ENCODE measurements around the gene DBF4B. TPM values are rescaled to one million over a fixed set of nuclear protein-coding genes. Genes with fewer than 3 reads are reported as not detected.

The DBF4B gene
- total and polyA plus RNA-seq, 2 of the 13 experiments (the other 11 are each of a cell fraction or from before 2014, with no cell fraction given): 11.7 to 13.2 TPM

DNA sequence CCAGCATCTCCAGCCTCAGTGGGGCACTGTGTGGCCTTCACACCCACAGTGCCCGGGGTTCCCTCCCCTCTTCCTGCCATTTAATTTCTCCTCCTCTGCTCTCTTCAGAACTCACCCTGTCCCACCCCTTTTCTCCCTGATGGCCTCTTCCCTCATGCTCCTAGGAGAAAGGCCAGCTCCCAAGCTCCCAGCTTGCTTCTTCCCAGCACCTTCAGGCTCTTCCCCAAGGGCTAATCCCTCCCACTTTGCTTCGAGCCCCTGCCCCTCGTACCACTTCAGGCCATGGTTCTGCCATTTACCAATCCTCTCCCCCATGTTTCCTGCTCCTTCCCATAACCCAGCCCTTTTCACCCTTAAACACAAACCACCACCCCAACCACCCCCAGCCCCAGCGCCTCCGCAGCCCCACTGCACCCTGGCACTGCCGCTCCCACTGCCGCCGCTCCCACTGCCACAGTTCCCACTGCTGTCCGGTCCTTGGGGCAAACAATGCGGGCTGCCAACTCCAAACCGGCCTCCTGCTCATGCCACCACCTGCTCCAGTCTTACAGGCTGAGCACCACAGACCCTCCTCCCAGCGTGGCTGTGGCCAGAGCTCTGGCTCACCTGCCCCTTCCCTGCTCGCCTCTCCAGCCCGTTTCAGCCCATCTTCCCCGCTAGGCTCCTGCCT lies 78.9 kb downstream of the DBF4B start:
- Histone ChIP-seq H4K20me1 (ENCODE audit: insufficient read depth, low read length) (no peaks in the 10 kb centered on the region), H3K36me3 (replicated peaks in 1 of 2; ENCODE audit: control insufficient read depth in 1 of 2, insufficient read depth in 2 of 2, low read length in 2 of 2) (no peaks in the 10 kb centered on the region), H2AFZ (ENCODE audit: low read length) (no peak overlapping the region), H3K9ac (ENCODE audit: insufficient read depth, low read depth, low read length) (no peak overlapping the region), H3K27me3 (ENCODE audit: control insufficient read depth in 1 of 2, insufficient read depth in 2 of 2, low read length in 2 of 2) (peaks cover 7 to 44% of the 10 kb centered on the region in 2 experiments; a peak in 4 of 5 replicates), H3K4me2 (ENCODE audit: low read depth, low read length) (no peak overlapping the region), H3K9me3 (ENCODE audit: low read length) (no peaks in the 10 kb centered on the region), H3K27ac (ENCODE audit: extremely low read length, insufficient read depth, low read length) (no peak overlapping the region), H3K4me3 (replicated peaks in 1 of 3; ENCODE audit: insufficient read depth in 1 of 3, low read depth in 2 of 3, low read length in 3 of 3) (no peak overlapping the region), H3K4me1 (ENCODE audit: insufficient read depth, low read length) (peaks cover 7% of the 10 kb centered on the region; the same call in 1 of the 2 replicates), H3K79me2 (ENCODE audit: insufficient read depth, low read length) (no peaks in the 10 kb centered on the region)
- ChIA-PET CTCF (ENCODE audit: low intra/inter-chr PET ratio, low total read pairs) (no interaction called here), POLR2A (no interaction called here)
- DNase-seq (ENCODE audit: low spot score) (no peak), ATAC-seq (no peak), FAIRE-seq (no peak)
- intact Hi-C loops (cut with micrococcal nuclease; ENCODE audit: unreplicated experiment): no loop called here
- in situ Hi-C loops (cut with HindIII; ENCODE audit: extremely low pct_ligation_motif_present, low pct_unique_long_range_greater_than_20kb): loop anchor here (25.0 kb wide), 1 partner anchor 225 kb away; no protein-coding TSS in a partner anchor
- 44% methylated on average over 15 of the region's 15 CpGs for WGBS (ENCODE audit: low lambda C conversion rate)
- no TSS peak for BruUV-seq (replicated peaks)
- TF ChIP-seq ZNF407 (CRISPR knock-in tag; IDR thresholded peaks at IDR 0.05; ENCODE audit: not compliant biosample characterization) (no peak), HIVEP1 (CRISPR knock-in tag; IDR thresholded peaks at IDR 0.05) (no peak), ZKSCAN5 (CRISPR knock-in tag; IDR thresholded peaks at IDR 0.05) (no peak), ZNF276 (CRISPR knock-in tag; IDR thresholded peaks at IDR 0.05; ENCODE audit: low read depth) (no peak), NRL (CRISPR knock-in tag; IDR thresholded peaks at IDR 0.05; ENCODE audit: borderline replicate concordance) (no peak), CSRNP1 (CRISPR knock-in tag; IDR thresholded peaks at IDR 0.05) (no peak), ZNF577 (CRISPR knock-in tag; IDR thresholded peaks at IDR 0.05; ENCODE audit: borderline replicate concordance, low read depth) (no peak), ZNF720 (CRISPR knock-in tag; IDR thresholded peaks at IDR 0.05) (no peak), KLF11 (CRISPR knock-in tag; IDR thresholded peaks at IDR 0.05) (no peak), GATA4 (IDR thresholded peaks at IDR 0.05; ENCODE audit: borderline replicate concordance, low read depth) (no peak)
- TF ChIP-seq, protein P1, sequence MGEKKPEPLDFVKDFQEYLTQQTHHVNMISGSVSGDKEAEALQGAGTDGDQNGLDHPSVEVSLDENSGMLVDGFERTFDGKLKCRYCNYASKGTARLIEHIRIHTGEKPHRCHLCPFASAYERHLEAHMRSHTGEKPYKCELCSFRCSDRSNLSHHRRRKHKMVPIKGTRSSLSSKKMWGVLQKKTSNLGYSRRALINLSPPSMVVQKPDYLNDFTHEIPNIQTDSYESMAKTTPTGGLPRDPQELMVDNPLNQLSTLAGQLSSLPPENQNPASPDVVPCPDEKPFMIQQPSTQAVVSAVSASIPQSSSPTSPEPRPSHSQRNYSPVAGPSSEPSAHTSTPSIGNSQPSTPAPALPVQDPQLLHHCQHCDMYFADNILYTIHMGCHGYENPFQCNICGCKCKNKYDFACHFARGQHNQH (CRISPR knock-in tag; IDR thresholded peaks at IDR 0.05): no peak

All from HepG2 (cell line).